HG03097 (cell line): ENCODE data around the gene SH3PXD2B.
"Not testable (repeated sequence)": the region's sequence is repeated elsewhere in the genome, so short reads cannot be mapped to it uniquely, and the experiment has no call there.

Experiments
- ATAC-seq: cut with Tn5 transposase; IDR thresholded peaks from one replicate; pipeline ENCODE4 v1.9.1; 2021; ENCODE audit not compliant: unreplicated experiment, low FRiP score

Gene SH3PXD2B

GRCh38 chr5:172403817-172404216, 50.5 kb downstream of the SH3PXD2B start:
- no peak for ATAC-seq

GRCh38 chr5:172403189-172403796, 51.0 kb downstream of the SH3PXD2B start:
- ATAC-seq: no peak

- ATAC-seq: no peak
These were observed 51.7 kb downstream of the SH3PXD2B start for GRCh38 chr5:172402531-172403188.

- ATAC-seq: not testable (repeated sequence)
These were observed 52.3 kb downstream of the SH3PXD2B start for GRCh38 chr5:172402031-172402430.

GRCh38 chr5:172399826-172400225, 54.5 kb downstream of the SH3PXD2B start:
- ATAC-seq: no peak

- ATAC-seq: no peak
These were observed 55.0 kb downstream of the SH3PXD2B start for GRCh38 chr5:172399336-172399735.

- ATAC-seq: not testable (repeated sequence)
These were observed 55.7 kb downstream of the SH3PXD2B start for GRCh38 chr5:172398645-172399044.

- ATAC-seq: not testable (repeated sequence)
These were observed 57.3 kb downstream of the SH3PXD2B start for GRCh38 chr5:172396994-172397393.

GRCh38 chr5:172396220-172396619, 58.1 kb downstream of the SH3PXD2B start:
- no peak for ATAC-seq

- ATAC-seq: no peak
These were observed 58.8 kb downstream of the SH3PXD2B start for GRCh38 chr5:172395483-172395882.

- no peak for ATAC-seq
These were observed 64.7 kb downstream of the SH3PXD2B start for GRCh38 chr5:172389578-172390112.

- ATAC-seq: no peak
These were observed 66.0 kb downstream of the SH3PXD2B start for GRCh38 chr5:172388246-172388733.

GRCh38 chr5:172385707-172386106, 68.6 kb downstream of the SH3PXD2B start:
- ATAC-seq: no peak

GRCh38 chr5:172385010-172385563, 69.2 kb downstream of the SH3PXD2B start:
- ATAC-seq: no peak

- ATAC-seq: no peak
These were observed 71.0 kb downstream of the SH3PXD2B start for GRCh38 chr5:172383191-172383802.

GRCh38 chr5:172380987-172381643, 73.2 kb downstream of the SH3PXD2B start:
- no peak for ATAC-seq

- no peak for ATAC-seq
These were observed 73.9 kb downstream of the SH3PXD2B start for GRCh38 chr5:172380301-172380986.

GRCh38 chr5:172379481-172379880, 74.8 kb downstream of the SH3PXD2B start:
- no peak for ATAC-seq

- no peak for ATAC-seq
These were observed 76.5 kb downstream of the SH3PXD2B start for GRCh38 chr5:172377856-172378255.

GRCh38 chr5:172377438-172377837, 76.9 kb downstream of the SH3PXD2B start:
- no peak for ATAC-seq
